ENCODE data around the gene PKD2L2.

DNA sequence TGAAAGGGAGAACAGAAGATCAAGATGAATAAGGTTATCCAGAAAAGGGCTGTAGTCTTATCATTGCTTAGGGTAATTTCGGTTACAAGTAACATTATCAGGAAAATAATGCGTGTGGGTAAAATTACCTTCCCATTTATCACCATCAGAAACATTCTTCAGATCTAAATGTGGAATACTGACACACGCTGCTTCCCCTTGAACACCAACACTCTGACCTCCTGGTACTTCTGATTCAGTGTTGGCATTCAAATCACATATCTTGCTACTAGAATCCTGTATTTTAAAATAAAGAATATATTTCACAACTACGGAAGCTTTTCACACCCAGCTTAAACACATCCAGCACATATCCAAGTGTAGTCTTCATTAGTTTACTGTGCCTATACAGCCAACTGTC is 70.2 kb downstream of the PKD2L2 start:
- TF ChIP-seq, protein P1, sequence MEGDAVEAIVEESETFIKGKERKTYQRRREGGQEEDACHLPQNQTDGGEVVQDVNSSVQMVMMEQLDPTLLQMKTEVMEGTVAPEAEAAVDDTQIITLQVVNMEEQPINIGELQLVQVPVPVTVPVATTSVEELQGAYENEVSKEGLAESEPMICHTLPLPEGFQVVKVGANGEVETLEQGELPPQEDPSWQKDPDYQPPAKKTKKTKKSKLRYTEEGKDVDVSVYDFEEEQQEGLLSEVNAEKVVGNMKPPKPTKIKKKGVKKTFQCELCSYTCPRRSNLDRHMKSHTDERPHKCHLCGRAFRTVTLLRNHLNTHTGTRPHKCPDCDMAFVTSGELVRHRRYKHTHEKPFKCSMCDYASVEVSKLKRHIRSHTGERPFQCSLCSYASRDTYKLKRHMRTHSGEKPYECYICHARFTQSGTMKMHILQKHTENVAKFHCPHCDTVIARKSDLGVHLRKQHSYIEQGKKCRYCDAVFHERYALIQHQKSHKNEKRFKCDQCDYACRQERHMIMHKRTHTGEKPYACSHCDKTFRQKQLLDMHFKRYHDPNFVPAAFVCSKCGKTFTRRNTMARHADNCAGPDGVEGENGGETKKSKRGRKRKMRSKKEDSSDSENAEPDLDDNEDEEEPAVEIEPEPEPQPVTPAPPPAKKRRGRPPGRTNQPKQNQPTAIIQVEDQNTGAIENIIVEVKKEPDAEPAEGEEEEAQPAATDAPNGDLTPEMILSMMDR (IDR thresholded peaks at IDR 0.05; ENCODE audit: borderline replicate concordance, extremely low read depth, low read length, poor library complexity, severe bottlenecking) = no peak
- TF ChIP-seq EZH2 (IDR thresholded peaks at IDR 0.05; ENCODE audit: borderline replicate concordance, low read depth, low read length, severe bottlenecking) = no peak
